ENCODE data around the gene ACBD4.

- no peak for TF ChIP-seq CTCF (IDR thresholded peaks at IDR 0.05; ENCODE audit: low read length)
- no peak for TF ChIP-seq EZH2 (IDR thresholded peaks at IDR 0.05; ENCODE audit: borderline replicate concordance, low read length)
Measured at GRCh38 chr17:45127548-45128300, 7.8 kb upstream of the ACBD4 start.
